GM18861 (cell line): ENCODE measurements around the gene FEM1A.
"Not testable (repeated sequence)": the region's sequence is repeated elsewhere in the genome, so short reads cannot be mapped to it uniquely, and the experiment has no call there.

Source experiments
- ATAC-seq: cut with Tn5 transposase; IDR thresholded peaks from one replicate; pipeline ENCODE4 v1.9.1; 2021; ENCODE audit not compliant: unreplicated experiment

The FEM1A gene

DNA sequence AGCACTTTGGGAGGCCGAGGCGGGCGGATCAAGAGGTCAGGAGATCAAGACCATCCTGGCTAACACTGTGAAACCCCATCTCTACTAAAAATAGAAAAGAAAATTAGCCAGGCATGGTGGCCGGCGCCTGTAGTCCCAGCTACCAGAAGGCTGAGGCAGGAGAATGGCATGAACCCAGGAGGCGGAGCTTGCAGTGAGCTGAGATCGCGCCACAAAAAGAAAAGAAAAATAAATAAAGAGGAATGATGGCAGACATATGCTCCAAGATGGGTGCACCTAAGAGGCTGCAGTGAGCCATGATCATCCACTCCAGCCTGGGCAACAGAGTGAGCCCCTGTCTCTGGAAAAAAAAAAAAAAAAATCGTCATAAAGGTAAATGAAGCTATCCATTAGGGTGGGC, 54.4 kb downstream of the FEM1A start:
- not testable (repeated sequence) for ATAC-seq

DNA sequence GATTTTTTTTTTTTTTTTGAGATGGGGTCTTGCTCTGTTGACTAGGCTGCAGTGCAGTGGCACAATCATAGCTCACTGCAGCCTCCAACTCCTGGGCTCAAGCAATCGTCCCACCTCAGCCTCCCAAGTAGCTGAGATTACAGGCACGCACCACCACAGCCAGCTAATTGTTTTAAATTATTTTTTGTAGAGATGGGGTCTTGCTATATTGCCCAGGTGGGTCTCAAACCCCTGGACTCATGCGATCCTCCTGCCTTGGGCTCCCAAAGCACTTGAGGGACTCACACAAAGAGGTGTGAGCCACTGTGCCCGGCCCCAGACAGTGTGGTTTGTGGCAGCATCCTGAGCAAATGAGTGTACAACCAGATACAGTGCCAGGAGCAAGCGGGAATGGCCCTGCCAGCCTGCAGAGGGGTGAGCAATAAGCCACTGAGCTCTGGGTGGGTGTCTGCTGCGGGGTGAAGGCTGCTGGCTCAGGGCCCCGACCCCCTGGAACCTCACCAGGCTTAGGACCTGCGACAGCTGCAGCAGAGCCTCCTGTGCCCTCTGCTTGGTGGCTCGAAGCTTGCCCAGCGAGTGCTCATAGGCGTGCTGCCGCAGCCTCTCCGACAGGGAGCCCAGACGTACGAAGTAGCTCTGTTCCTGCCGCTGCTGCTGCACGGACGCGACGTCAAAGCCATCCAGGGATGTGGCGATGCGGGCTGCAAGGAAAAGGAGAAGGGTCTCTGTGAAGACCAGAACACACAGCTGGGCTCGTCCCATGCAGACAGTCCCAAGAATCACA, 55.8 kb downstream of the FEM1A start:
- no peak for ATAC-seq

DNA sequence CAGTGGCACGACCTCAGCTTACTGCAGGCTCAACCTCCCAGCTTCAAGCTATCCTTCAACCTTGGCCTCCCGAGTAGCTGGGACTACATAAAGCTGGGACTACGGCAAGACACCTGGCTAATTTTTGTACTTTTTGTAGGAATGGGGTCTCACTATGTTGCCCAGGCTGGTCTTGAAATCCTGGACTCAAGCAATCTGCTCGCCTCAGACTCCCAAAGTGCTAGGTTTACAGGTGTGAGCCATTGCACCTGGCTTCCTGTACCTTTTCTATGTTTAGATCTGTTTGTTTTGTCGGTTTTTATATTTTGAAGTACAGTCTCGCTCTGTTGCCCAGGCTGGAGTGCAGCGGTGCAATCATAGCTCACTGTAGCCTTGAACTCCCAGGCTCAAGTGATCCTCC, 57.5 kb downstream of the FEM1A start:
- no peak for ATAC-seq
